Mesendoderm (in vitro differentiated cells): ENCODE measurements around the gene TMEM204.

Source experiments
- DNase-seq: peaks from one replicate; pipeline ENCODE4 v3.0.0; 2013
- H2AK5ac ChIP-seq: 2 replicates; pipeline ENCODE4 v1.6.1; 2013; ENCODE audit warnings: low read length, inconsistent platforms
- H2BK120ac ChIP-seq: 2 replicates; pipeline ENCODE4 v1.6.1; 2013; ENCODE audit warnings: low read depth, mild to moderate bottlenecking, low read length, moderate library complexity, mixed read lengths
- H2BK15ac ChIP-seq: replicated peaks from 2 replicates; pipeline ENCODE4 v1.6.1; 2013; ENCODE audit warnings: low read depth, mild to moderate bottlenecking, moderate library complexity
- H2BK5ac ChIP-seq: 2 replicates; pipeline ENCODE4 v1.6.1; 2013; ENCODE audit warnings: low read length, inconsistent platforms
- H3K18ac ChIP-seq: 2 replicates; pipeline ENCODE4 v1.6.1; 2013; ENCODE audit warnings: mild to moderate bottlenecking, low read length, mixed read lengths
- H3K23ac ChIP-seq: one replicate; pipeline ENCODE4 v1.6.1; 2013; ENCODE audit warnings: low read length
- H3K27ac ChIP-seq: 2 replicates; pipeline ENCODE4 v1.5.1; 2013; ENCODE audit warnings: low read depth, mild to moderate bottlenecking, inconsistent platforms, low read length, moderate library complexity
- H3K27me3 ChIP-seq: 2 replicates; pipeline ENCODE4 v1.6.1; 2013; ENCODE audit warnings: low read length, control low read depth, mild to moderate bottlenecking, inconsistent platforms; ENCODE audit not compliant: insufficient read depth, poor library complexity
- H3K36me3 ChIP-seq: 2 replicates; pipeline ENCODE4 v1.6.1; 2013; ENCODE audit warnings: low read length, inconsistent platforms; ENCODE audit not compliant: control insufficient read depth, insufficient read depth
- H3K4ac ChIP-seq: one replicate; pipeline ENCODE4 v1.6.1; 2013; ENCODE audit warnings: low read depth, mild to moderate bottlenecking, low read length, moderate library complexity
- H3K4me1 ChIP-seq: 2 replicates; pipeline ENCODE4 v1.6.1; 2013; ENCODE audit warnings: low read depth, low read length, inconsistent platforms; ENCODE audit not compliant: control insufficient read depth
- H3K4me2 ChIP-seq: 2 replicates; pipeline ENCODE4 v1.6.1; 2013; ENCODE audit warnings: low read length
- H3K4me3 ChIP-seq: 2 replicates; pipeline ENCODE4 v1.5.1; 2013; ENCODE audit warnings: mild to moderate bottlenecking, low read length
- H3K56ac ChIP-seq: one replicate; pipeline ENCODE4 v1.6.1; 2013; ENCODE audit warnings: low read length
- H3K79me1 ChIP-seq: 2 replicates; pipeline ENCODE4 v1.6.1; 2013; ENCODE audit warnings: low read length, inconsistent platforms
- H3K79me2 ChIP-seq: 2 replicates; pipeline ENCODE4 v1.6.1; 2013; ENCODE audit warnings: mild to moderate bottlenecking, low read length; ENCODE audit not compliant: control insufficient read depth, insufficient read depth
- H3K9ac ChIP-seq: 2 replicates; pipeline ENCODE4 v1.6.1; 2013; ENCODE audit warnings: low read length, inconsistent platforms
- H4K5ac ChIP-seq: one replicate; pipeline ENCODE4 v1.6.1; 2013; ENCODE audit warnings: low read length
- H4K8ac ChIP-seq: one replicate; pipeline ENCODE4 v1.6.1; 2013; ENCODE audit warnings: low read depth, mild to moderate bottlenecking, control low read depth, low read length, moderate library complexity
- WGBS: extraction: QIAGEN DNeasy Blood & Tissue Kit; methylation state at CpG from one replicate; pipeline ENCODE4 v1.1.7; 2013; ENCODE audit warnings: low lambda C conversion rate, missing lambda C conversion rate; ENCODE audit not compliant: insufficient coverage; ENCODE audit errors: extremely low coverage; 5-methylcytosine and 5-hydroxymethylcytosine counted together

The TMEM204 gene

GRCh38 chr16:1601489-1601888 is 68.0 kb downstream of the TMEM204 start:
- no peak overlapping the region for H3K56ac ChIP-seq
- no peak overlapping the region for H2BK120ac ChIP-seq
- no peak overlapping the region for H3K9ac ChIP-seq
- H3K4ac ChIP-seq: no peak overlapping the region
- H3K27me3 ChIP-seq: no peaks in the 10 kb centered on the region
- H3K4me2 ChIP-seq: no peak overlapping the region
- WGBS: no CpG with 5 or more reads among the region's 6 CpGs
- no peak for DNase-seq
- H3K36me3 ChIP-seq: no peaks in the 10 kb centered on the region
- no peak overlapping the region for H3K23ac ChIP-seq
- no peaks in the 10 kb centered on the region for H3K79me1 ChIP-seq
- H2BK15ac ChIP-seq: no peak overlapping the region
- no peak overlapping the region for H2AK5ac ChIP-seq
- H3K4me3 ChIP-seq: no peak overlapping the region
- no peak overlapping the region for H4K5ac ChIP-seq
- no peak overlapping the region for H4K8ac ChIP-seq
- no peaks in the 10 kb centered on the region for H3K4me1 ChIP-seq
- no peak overlapping the region for H2BK5ac ChIP-seq
- no peaks in the 10 kb centered on the region for H3K79me2 ChIP-seq
- no peak overlapping the region for H3K27ac ChIP-seq
- H3K18ac ChIP-seq: no peak overlapping the region

DNA sequence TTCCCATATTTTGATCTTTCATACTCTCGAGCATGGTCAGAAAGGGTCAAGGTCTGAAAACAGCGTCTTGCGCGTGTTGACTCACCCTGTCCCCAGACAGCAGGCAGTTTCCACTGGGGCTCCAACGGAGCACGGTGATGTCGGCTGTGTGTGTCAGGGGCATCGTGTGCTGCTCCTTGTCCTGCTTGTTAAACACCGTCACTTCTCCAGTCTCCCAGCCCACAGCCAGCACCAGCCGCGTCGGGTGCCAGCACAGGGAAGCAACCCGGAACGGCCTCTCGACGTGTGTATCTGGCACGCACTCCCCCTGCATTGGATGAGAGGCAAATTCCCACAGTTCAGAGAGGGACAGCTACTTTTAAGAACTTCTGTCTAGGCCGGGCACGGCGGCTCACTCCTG is 68.8 kb downstream of the TMEM204 start:
- H4K8ac ChIP-seq: no peak overlapping the region
- H3K4me3 ChIP-seq: no peak overlapping the region
- peaks cover 2% of the 10 kb centered on the region for H3K36me3 ChIP-seq
- H3K79me1 ChIP-seq: peaks cover 2% of the 10 kb centered on the region
- H3K79me2 ChIP-seq: no peaks in the 10 kb centered on the region
- no peak overlapping the region for H3K18ac ChIP-seq
- H3K27ac ChIP-seq: no peak overlapping the region
- no peak overlapping the region for H3K56ac ChIP-seq
- no peak overlapping the region for H2BK120ac ChIP-seq
- H3K23ac ChIP-seq: no peak overlapping the region
- H3K4me2 ChIP-seq: no peak overlapping the region
- DNase-seq: no peak
- H2BK5ac ChIP-seq: no peak overlapping the region
- no peaks in the 10 kb centered on the region for H3K4me1 ChIP-seq
- H2BK15ac ChIP-seq: no peak overlapping the region
- H3K27me3 ChIP-seq: no peaks in the 10 kb centered on the region
- H2AK5ac ChIP-seq: no peak overlapping the region
- H4K5ac ChIP-seq: no peak overlapping the region
- H3K4ac ChIP-seq: no peak overlapping the region
- no peak overlapping the region for H3K9ac ChIP-seq
- no CpG with 5 or more reads among the region's 20 CpGs for WGBS
